HepG2 (cell line): ENCODE measurements around the gene GRIP2. TPM values are rescaled to one million over a fixed set of nuclear protein-coding genes. Genes with fewer than 3 reads are reported as not detected.

Experiments used
- ATAC-seq: fragments of 200-7000 bp; cut with Tn5 transposase; 3 replicates; pipeline ENCODE4 v1.9.1; 2020; ENCODE audit warnings: mild to moderate bottlenecking, moderate library complexity
- BruUV-seq: library from RNA; stranded (reverse); fragments of 400-500 nt; replicated peaks from 2 replicates; lab custom pipeline; 2021; lab: Mats Ljungman, UMichigan
- CTCF ChIA-PET: fragments of 300-600 bp; formaldehyde crosslinking; extraction: SDS; loops from one replicate; lab custom pipeline; 2021; ENCODE audit warnings: low total read pairs, inconsistent platforms, low intra/inter-chr PET ratio; lab: Yijun Ruan, JAX
- POLR2A ChIA-PET: fragments of 350-600 bp; sonication (Branson Sonifier 250); formaldehyde crosslinking; loops from one replicate; lab custom pipeline; 2020; ENCODE audit warnings: antibody characterized with exemption, inconsistent platforms; lab: Yijun Ruan, JAX
- DNase-seq: peaks from one replicate; pipeline ENCODE4 v3.0.0-alpha.2; 2015; ENCODE audit warnings: low spot score
- FAIRE-seq: peaks from 3 replicates; lab custom pipeline; 2011; peaks lifted over from hg19 to GRCh38; lab: Jason Lieb, UNC
- H2AFZ ChIP-seq: one replicate; pipeline ENCODE4 v1.6.1; 2011; ENCODE audit warnings: low read length, inconsistent platforms
- H3K27ac ChIP-seq: fragments of 300-600 bp; 3 replicates; pipeline ENCODE4 v1.8.0; 2011; ENCODE audit warnings: mixed run types, mild to moderate bottlenecking, mixed read lengths, low read length, inconsistent platforms; ENCODE audit not compliant: insufficient read depth; ENCODE audit errors: extremely low read length
- H3K27me3 ChIP-seq, 2 experiments: fragments of 200-600 bp in 1 of 2; 2 replicates in 1 of 2; 3 replicates in 1 of 2; pipeline versions ENCODE4 v1.6.0 to v1.8.0; 2011; ENCODE audit warnings: low read length in 2 of 2, mild to moderate bottlenecking in 2 of 2, moderate library complexity in 2 of 2, inconsistent platforms in 1 of 2; ENCODE audit not compliant: insufficient read depth in 2 of 2, control insufficient read depth in 1 of 2
- H3K36me3 ChIP-seq, 2 experiments: fragments of 200-600 bp in 1 of 2; replicated peaks in 1 of 2; 2 replicates in 1 of 2; 3 replicates in 1 of 2; pipeline versions ENCODE4 v1.5.1 to v1.8.0; 2011; ENCODE audit warnings: low read length in 2 of 2, inconsistent platforms in 1 of 2; ENCODE audit not compliant: insufficient read depth in 2 of 2, control insufficient read depth in 1 of 2
- H3K4me1 ChIP-seq: 2 replicates; pipeline ENCODE4 v1.5.1; 2012; ENCODE audit warnings: low read length, inconsistent platforms; ENCODE audit not compliant: insufficient read depth
- H3K4me2 ChIP-seq: 2 replicates; pipeline ENCODE4 v1.6.0; 2011; ENCODE audit warnings: low read depth, low read length, inconsistent platforms
- H3K4me3 ChIP-seq, 3 experiments: fragments of 200-600 bp in 1 of 3; sonication (generic), shearing (Covaris generic) in 1 of 3; replicated peaks in 1 of 3; 2 replicates each; pipeline ENCODE4 v1.5.1; 2011 to 2016; ENCODE audit warnings: low read length in 3 of 3, inconsistent platforms in 2 of 3, low read depth in 2 of 3, mild to moderate bottlenecking in 2 of 3, control low read depth in 1 of 3, mixed read lengths in 1 of 3; ENCODE audit not compliant: insufficient read depth in 1 of 3
- H3K79me2 ChIP-seq: one replicate; pipeline ENCODE4 v1.6.1; 2011; ENCODE audit warnings: low read length, inconsistent platforms; ENCODE audit not compliant: insufficient read depth
- H3K9ac ChIP-seq: 2 replicates; pipeline ENCODE4 v1.6.0; 2011; ENCODE audit warnings: mild to moderate bottlenecking, low read depth, low read length, inconsistent platforms; ENCODE audit not compliant: insufficient read depth
- H3K9me3 ChIP-seq: 2 replicates; pipeline ENCODE4 v1.5.1; 2012; ENCODE audit warnings: mild to moderate bottlenecking, low read length
- H4K20me1 ChIP-seq: 2 replicates; pipeline ENCODE4 v1.6.0; 2011; ENCODE audit warnings: inconsistent platforms, mild to moderate bottlenecking, low read length, moderate library complexity; ENCODE audit not compliant: insufficient read depth
- CBX1 ChIP-seq: IDR thresholded peaks from one replicate; pipeline ENCODE4 v1.6.1; 2016; ENCODE audit warnings: antibody characterized with exemption, low read depth
- FIP1L1 ChIP-seq: fragments of 200-400 bp; formaldehyde crosslinking; IDR thresholded peaks from 2 replicates; pipeline ENCODE4 v1.6.1; 2018; ENCODE audit warnings: low read depth, mild to moderate bottlenecking, low read length, moderate library complexity, borderline replicate concordance; ENCODE audit not compliant: insufficient read depth
- MLLT10 ChIP-seq: sonication (generic); formaldehyde crosslinking; IDR thresholded peaks from 2 replicates; pipeline ENCODE4 v1.4.0; 2020; ENCODE audit warnings: missing genetic modification reagents
- NFYB ChIP-seq: sonication (generic); formaldehyde crosslinking; IDR thresholded peaks from 2 replicates; pipeline ENCODE4 v1.4.0; 2020; ENCODE audit warnings: missing genetic modification reagents
- PAWR ChIP-seq: sonication (generic); formaldehyde crosslinking; IDR thresholded peaks from 2 replicates; pipeline ENCODE4 v1.4.0; 2020; ENCODE audit warnings: missing genetic modification reagents, mild to moderate bottlenecking, borderline replicate concordance
- RFX3 ChIP-seq: IDR thresholded peaks from 2 replicates; pipeline ENCODE4 v1.6.1; 2016; ENCODE audit warnings: missing biosample characterization, missing genetic modification reagents
- SAP130 ChIP-seq: IDR thresholded peaks from 2 replicates; pipeline ENCODE4 v1.6.1; 2016; ENCODE audit warnings: low read depth
- SMARCC2 ChIP-seq: fragments of 450-650 bp; IDR thresholded peaks from 2 replicates; pipeline ENCODE4 v1.6.1; 2017; ENCODE audit warnings: antibody characterized with exemption, mild to moderate bottlenecking
- TP53 ChIP-seq: sonication (generic); formaldehyde crosslinking; conservative IDR thresholded peaks from 2 replicates; pipeline ENCODE4 v1.4.0; 2020; ENCODE audit warnings: missing genetic modification reagents
- ZMYM4 ChIP-seq: sonication (generic); formaldehyde crosslinking; IDR thresholded peaks from 2 replicates; pipeline ENCODE4 v1.8.1; 2023; ENCODE audit warnings: mild to moderate bottlenecking, missing genetic modification reagents
- ZNF205 ChIP-seq: IDR thresholded peaks from 2 replicates; pipeline ENCODE4 v1.6.1; 2018; ENCODE audit warnings: missing biosample characterization, missing genetic modification reagents
- ZNF350 ChIP-seq: sonication (generic); formaldehyde crosslinking; IDR thresholded peaks from 2 replicates; pipeline ENCODE4 v1.4.0; 2020; ENCODE audit warnings: mild to moderate bottlenecking, low read depth, missing genetic modification reagents, borderline replicate concordance
- ZNF713 ChIP-seq: sonication (generic); formaldehyde crosslinking; IDR thresholded peaks from 2 replicates; pipeline ENCODE4 v1.4.0; 2020; ENCODE audit warnings: mild to moderate bottlenecking, missing genetic modification reagents
- WGBS: methylation state at CpG from one replicate; pipeline ENCODE4 v1.1.6; 2017; ENCODE audit warnings: low lambda C conversion rate; 5-methylcytosine and 5-hydroxymethylcytosine counted together
- in situ Hi-C: cut with HindIII; loops from 2 replicates; pipeline ENCODE4 v1.10.0; 2017; ENCODE audit warnings: low pct_unique_long_range_greater_than_20kb; ENCODE audit not compliant: extremely low pct_ligation_motif_present
- intact Hi-C: fragments of 100-400 bp; cut with micrococcal nuclease; formaldehyde crosslinking; loops from one replicate; pipeline ENCODE4 v1.10.0; 2022; ENCODE audit not compliant: unreplicated experiment
- polyA plus RNA-seq, 8 experiments: library from polyadenylated mRNA; depleted of rRNA in 3 of 8; stranded (reverse) in 7 of 8; unstranded in 1 of 8; fragments of >200 nt; fragmentation: Illumina TruSeq in 4 of 8; extraction: Trizol in 4 of 8; gene quantifications; 2 replicates each; pipeline versions ENCODE4 v1.2.1 to v1.2.3, GENCODE V29; 2011 to 2016; ENCODE audit warnings: low read depth in 4 of 8, missing spikeins in 1 of 8, mixed read lengths in 1 of 8; ENCODE audit not compliant: insufficient read depth in 1 of 8
- total RNA-seq, 5 experiments: library from RNA; depleted of rRNA; stranded (reverse); fragments of >200 nt; fragmentation: Illumina TruSeq; extraction: Trizol; gene quantifications; 2 replicates each; pipeline ENCODE4 v1.2.3, GENCODE V29; 2016; ENCODE audit warnings: low read depth in 1 of 5
- TF ChIP-seq, protein P1 (sequence below): sonication (generic); formaldehyde crosslinking; IDR thresholded peaks from 2 replicates; pipeline ENCODE4 v1.4.0; 2020; ENCODE audit warnings: mild to moderate bottlenecking, missing genetic modification reagents
- TF ChIP-seq, protein P2 (sequence below): sonication (generic); formaldehyde crosslinking; IDR thresholded peaks from 2 replicates; pipeline ENCODE4 v1.4.0; 2020; ENCODE audit warnings: mild to moderate bottlenecking, missing genetic modification reagents, borderline replicate concordance

The GRIP2 gene
- total and polyA plus RNA-seq, 2 of the 13 experiments (the other 11 are each of a cell fraction or from before 2014, with no cell fraction given): 0.11 to 0.24 TPM

DNA sequence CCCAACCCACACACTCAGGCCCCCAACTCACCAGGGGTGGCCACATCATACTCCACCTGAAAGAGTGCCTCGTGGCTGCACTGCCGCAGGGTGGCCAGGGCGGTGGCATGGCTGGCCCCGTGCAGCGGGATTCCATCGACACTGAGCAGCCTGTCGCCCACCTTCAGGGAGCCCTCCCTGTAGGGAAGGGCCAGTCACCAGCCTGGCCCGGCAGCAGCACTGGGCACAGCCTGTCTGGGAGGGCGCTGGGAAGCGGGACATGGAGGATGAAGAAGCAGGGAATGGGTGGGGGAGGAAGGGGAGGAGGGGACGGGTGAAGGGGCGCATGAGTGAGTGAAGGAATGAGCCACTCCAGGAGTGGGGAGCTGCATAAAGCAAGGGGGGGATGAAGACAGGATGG lies 18.5 kb downstream of the GRIP2 start:
- H4K20me1 ChIP-seq: no peaks in the 10 kb centered on the region
- in situ Hi-C loops (no loop called here), intact Hi-C loops (no loop called here)
- no peaks in the 10 kb centered on the region for H3K36me3 ChIP-seq
- no peaks in the 10 kb centered on the region for H3K79me2 ChIP-seq
- WGBS: 39% methylated on average over 12 of the region's 12 CpGs
- no peak overlapping the region for H3K4me2 ChIP-seq
- no peak overlapping the region for H3K4me3 ChIP-seq
- H2AFZ ChIP-seq: no peak overlapping the region
- H3K4me1 ChIP-seq: no peaks in the 10 kb centered on the region
- no peaks in the 10 kb centered on the region for H3K9me3 ChIP-seq
- no TSS peak for BruUV-seq
- no peak overlapping the region for H3K9ac ChIP-seq
- CTCF ChIA-PET: no interaction called here
- ATAC-seq: no peak
- no peak overlapping the region for H3K27ac ChIP-seq
- DNase-seq: no peak
- H3K27me3 ChIP-seq: peaks cover 5 to 21% of the 10 kb centered on the region in 2 experiments; a peak in 3 of 5 replicates
- TF ChIP-seq ZMYM4 (CRISPR knock-in tag) (no peak), MLLT10 (no peak), SMARCC2 (no peak)
- no peak for FAIRE-seq
- POLR2A ChIA-PET: no interaction called here

DNA sequence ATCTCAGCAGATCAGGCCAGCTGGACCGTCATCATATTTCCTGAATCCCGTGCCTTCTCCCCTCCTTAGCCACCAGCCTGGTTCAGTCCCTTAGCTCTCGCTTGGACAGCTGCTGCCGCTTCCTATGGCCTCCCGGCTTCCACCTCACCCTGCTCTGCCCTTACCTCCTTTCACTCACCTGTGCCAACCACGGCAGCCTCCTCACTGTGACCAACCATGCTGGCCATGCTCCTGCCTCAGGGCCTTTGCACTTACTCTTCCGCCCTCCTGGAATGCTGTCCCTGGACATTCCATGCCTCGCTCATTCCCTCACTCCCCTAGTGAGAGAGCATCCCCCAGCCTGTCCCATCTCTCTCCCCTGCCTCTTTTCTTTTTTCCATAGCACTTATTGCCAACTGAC lies 19.2 kb downstream of the GRIP2 start:
- H3K27me3 ChIP-seq: peaks cover 5 to 21% of the 10 kb centered on the region in 2 experiments; a peak in 3 of 5 replicates
- no peak overlapping the region for H3K27ac ChIP-seq
- DNase-seq (no peak), ATAC-seq (no peak)
- WGBS: 46% methylated on average over 8 of the region's 8 CpGs
- no peak overlapping the region for H3K4me3 ChIP-seq
- POLR2A ChIA-PET: no interaction called here
- TF ChIP-seq NFYB (CRISPR knock-in tag) (no peak), ZNF713 (CRISPR knock-in tag) (no peak), FIP1L1 (no peak), ZNF350 (CRISPR knock-in tag) (no peak), RFX3 (no peak), SAP130 (CRISPR knock-in tag) (no peak), PAWR (CRISPR knock-in tag) (no peak), TP53 (CRISPR knock-in tag) (no peak), CBX1 (no peak), ZNF205 (CRISPR knock-in tag) (no peak)
- TF ChIP-seq, protein P1, sequence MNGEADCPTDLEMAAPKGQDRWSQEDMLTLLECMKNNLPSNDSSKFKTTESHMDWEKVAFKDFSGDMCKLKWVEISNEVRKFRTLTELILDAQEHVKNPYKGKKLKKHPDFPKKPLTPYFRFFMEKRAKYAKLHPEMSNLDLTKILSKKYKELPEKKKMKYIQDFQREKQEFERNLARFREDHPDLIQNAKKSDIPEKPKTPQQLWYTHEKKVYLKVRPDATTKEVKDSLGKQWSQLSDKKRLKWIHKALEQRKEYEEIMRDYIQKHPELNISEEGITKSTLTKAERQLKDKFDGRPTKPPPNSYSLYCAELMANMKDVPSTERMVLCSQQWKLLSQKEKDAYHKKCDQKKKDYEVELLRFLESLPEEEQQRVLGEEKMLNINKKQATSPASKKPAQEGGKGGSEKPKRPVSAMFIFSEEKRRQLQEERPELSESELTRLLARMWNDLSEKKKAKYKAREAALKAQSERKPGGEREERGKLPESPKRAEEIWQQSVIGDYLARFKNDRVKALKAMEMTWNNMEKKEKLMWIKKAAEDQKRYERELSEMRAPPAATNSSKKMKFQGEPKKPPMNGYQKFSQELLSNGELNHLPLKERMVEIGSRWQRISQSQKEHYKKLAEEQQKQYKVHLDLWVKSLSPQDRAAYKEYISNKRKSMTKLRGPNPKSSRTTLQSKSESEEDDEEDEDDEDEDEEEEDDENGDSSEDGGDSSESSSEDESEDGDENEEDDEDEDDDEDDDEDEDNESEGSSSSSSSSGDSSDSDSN (CRISPR knock-in tag): no peak
- TF ChIP-seq, protein P2, sequence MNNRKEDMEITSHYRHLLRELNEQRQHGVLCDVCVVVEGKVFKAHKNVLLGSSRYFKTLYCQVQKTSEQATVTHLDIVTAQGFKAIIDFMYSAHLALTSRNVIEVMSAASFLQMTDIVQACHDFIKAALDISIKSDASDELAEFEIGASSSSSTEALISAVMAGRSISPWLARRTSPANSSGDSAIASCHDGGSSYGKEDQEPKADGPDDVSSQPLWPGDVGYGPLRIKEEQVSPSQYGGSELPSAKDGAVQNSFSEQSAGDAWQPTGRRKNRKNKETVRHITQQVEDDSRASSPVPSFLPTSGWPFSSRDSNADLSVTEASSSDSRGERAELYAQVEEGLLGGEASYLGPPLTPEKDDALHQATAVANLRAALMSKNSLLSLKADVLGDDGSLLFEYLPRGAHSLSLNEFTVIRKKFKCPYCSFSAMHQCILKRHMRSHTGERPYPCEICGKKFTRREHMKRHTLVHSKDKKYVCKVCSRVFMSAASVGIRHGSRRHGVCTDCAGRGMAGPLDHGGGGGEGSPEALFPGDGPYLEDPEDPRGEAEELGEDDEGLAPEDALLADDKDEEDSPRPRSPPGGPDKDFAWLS (CRISPR knock-in tag): no peak
- TF ChIP-seq, all 625 proteins: peak for 0
- no peak for FAIRE-seq
- intact Hi-C loops: no loop called here
- Histone ChIP-seq H3K9ac (no peak overlapping the region), H3K4me1 (no peaks in the 10 kb centered on the region), H2AFZ (no peak overlapping the region), H3K36me3 (no peaks in the 10 kb centered on the region), H3K9me3 (no peaks in the 10 kb centered on the region), H4K20me1 (no peaks in the 10 kb centered on the region), H3K79me2 (no peaks in the 10 kb centered on the region), H3K4me2 (no peak overlapping the region)
- no TSS peak for BruUV-seq
- CTCF ChIA-PET: no interaction called here
- in situ Hi-C loops: no loop called here
